ENCODE results near the gene IFI6.
"Not testable (repeated sequence)": the region's sequence is repeated elsewhere in the genome, so short reads cannot be mapped to it uniquely, and the experiment has no call there.

IFI6 gene

GRCh38 chr1:27650539-27651175 is 21.3 kb downstream of the IFI6 start:
- no peak for DNase-seq (ENCODE audit: low spot score)

GRCh38 chr1:27650171-27650538 is 21.8 kb downstream of the IFI6 start:
- DNase-seq (ENCODE audit: low spot score): no peak

GRCh38 chr1:27649306-27649635 is 22.7 kb downstream of the IFI6 start:
- no peak for DNase-seq (ENCODE audit: low spot score)

GRCh38 chr1:27648602-27649305 is 23.2 kb downstream of the IFI6 start:
- no peak for DNase-seq (ENCODE audit: low spot score)

- no peak for DNase-seq (ENCODE audit: low spot score)
These were observed 24.7 kb downstream of the IFI6 start for GRCh38 chr1:27647328-27647727.

DNA sequence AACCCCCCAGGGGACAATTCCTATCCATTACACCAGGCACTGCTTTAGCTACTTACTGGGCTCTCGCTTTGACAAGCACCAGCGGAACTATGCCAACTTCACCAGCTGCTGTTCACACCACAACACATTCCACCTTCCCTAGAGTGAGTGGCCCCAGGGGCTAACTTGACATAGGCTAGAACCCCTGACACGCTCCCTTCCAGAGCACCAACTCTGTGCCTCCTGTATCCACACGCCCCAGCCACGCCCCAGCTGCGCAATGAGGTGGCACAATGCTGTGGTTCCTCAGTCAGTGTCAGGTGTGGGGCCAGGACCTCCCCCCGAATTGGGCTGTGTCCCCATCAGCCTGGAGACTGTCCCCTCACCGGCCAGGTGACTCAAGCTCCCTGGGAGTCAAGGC is 25.3 kb downstream of the IFI6 start:
- no peak for DNase-seq (ENCODE audit: low spot score)

- DNase-seq (ENCODE audit: low spot score): no peak
These were observed 26.9 kb downstream of the IFI6 start for GRCh38 chr1:27645071-27645415.

- DNase-seq (ENCODE audit: low spot score): no peak
These were observed 27.5 kb downstream of the IFI6 start for GRCh38 chr1:27644369-27645070.

GRCh38 chr1:27643600-27644368 is 28.2 kb downstream of the IFI6 start:
- peak; percentile 84 for DNase-seq (ENCODE audit: low spot score)

DNA sequence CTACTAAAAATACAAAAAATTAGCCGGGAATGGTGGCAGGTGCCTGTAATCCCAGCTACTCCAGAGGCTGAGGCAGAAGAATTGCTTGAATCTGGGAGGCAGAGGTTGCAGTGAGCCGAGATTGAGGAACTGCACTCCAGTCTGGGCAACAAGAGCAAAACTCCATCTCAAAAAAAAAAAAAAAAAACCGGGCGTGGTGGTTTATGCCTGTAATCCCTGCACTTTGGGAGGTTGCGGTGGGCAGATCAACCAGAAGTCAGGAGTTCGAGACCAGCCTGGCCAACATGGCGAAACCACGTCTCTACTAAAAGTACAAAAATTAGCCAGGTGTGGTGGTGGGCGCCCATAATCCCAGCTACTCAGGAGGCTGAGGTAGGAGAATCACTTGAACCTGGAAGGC is 31.5 kb downstream of the IFI6 start:
- not testable (repeated sequence) for DNase-seq (ENCODE audit: low spot score)

DNA sequence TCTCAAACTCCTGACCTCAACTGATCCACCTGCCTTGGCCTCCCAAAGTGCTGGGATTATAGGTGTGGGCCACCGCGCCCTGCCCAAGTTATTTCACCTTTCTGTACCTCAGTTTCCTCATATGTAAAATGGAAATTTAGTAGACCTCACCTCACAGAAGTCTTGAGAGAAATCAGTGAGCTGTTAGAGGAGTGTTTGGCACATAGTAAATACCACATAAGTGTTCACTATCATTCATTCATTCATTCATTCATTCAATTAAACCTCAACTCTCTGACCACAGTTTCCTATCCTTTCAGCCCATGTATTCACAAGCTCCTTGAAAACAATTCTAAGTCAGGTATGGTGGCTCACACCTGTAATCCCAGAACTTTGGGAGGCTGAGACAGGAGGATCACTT is 33.2 kb downstream of the IFI6 start:
- DNase-seq (ENCODE audit: low spot score): no peak

GRCh38 chr1:27638047-27638734 is 33.8 kb downstream of the IFI6 start:
- no peak for DNase-seq (ENCODE audit: low spot score)

DNA sequence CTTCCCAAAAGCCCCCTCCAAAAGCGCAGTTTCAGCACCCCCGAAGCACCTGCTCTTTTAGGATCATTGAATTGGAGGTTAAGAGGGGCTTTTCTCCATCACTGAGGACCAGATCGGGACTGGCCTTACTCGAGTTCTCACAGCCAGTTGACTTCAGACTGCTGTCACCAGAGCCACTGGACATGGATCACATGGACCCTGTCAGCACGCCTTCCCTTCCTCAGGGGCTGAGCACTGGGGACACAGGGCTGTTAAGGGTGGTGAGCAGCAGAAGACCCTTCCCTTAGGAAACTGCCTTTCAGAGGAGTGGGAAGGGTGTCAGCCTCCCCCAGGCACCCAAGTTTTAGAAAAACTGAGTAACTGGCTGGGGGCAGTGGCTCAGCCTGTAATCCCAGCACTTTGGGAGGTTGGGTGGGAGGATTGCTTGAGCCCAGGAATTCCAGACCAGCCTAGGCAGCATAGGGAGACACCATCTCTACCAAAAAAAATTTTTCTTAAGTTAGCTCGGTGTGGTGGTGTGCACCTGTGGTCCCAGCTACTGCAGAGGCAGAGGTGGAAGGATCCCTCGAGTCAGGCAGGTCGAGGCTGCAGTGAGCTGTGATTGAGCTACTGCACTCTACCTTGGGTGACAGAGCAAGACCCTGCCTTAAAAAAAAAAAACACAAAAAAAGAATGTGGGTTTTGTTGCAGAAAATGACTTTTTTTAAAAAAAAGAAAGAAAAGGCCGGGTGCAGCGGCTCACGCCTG is 36.4 kb downstream of the IFI6 start:
- DNase-seq (ENCODE audit: low spot score): no peak

GRCh38 chr1:27634985-27635367 is 37.0 kb downstream of the IFI6 start, which contains the start of gene FGR:
Gene FGR, minus strand, starts transcription at chr1:27635185. Its CDS starts 11,269 bp downstream, at chr1:27623916.
- DNase-seq (ENCODE audit: low spot score): no peak

DNA sequence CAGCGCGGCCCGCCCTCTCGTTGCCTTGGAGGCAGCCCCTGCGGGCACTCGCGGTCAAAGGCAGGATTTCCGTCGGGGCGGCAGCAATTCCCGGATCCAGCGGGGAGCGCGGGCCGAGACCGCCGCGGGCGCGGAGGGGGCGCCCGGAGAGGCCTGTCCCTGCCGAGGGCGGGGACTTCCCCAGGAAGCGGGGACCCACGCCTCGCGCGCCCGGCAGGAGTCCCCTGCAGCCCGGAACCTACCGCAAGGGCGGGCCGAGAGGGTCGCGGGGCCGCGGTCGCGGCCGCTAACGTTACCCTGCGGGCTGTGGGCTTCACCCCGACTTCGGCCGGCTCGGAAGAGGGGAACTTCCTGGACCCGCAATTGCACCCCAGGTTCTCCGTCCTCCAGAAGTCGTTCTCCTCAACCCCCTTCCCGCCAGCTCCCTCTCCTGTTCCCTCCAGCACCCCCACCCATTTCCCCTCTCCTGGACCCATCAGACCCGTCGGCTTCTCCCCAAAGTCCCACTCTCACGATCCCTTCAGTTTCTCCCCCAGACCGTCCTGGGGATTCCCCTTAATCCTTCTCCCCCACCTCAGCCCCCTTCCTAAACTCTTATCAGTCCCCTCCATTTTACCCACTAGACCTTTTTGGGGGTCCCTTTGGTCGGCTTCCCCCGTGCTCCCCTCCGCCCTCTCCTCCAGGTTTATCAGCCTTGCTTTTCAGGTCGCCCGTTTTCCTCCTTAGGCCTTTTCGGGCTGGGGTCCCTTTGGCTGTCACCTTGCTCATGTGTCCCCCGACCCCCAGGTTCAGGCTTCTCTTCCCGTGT is 37.6 kb downstream of the IFI6 start:
- DNase-seq (ENCODE audit: low spot score): peak; percentile 38

GRCh38 chr1:27633640-27634176 is 38.3 kb downstream of the IFI6 start:
- no peak for DNase-seq (ENCODE audit: low spot score)

DNA sequence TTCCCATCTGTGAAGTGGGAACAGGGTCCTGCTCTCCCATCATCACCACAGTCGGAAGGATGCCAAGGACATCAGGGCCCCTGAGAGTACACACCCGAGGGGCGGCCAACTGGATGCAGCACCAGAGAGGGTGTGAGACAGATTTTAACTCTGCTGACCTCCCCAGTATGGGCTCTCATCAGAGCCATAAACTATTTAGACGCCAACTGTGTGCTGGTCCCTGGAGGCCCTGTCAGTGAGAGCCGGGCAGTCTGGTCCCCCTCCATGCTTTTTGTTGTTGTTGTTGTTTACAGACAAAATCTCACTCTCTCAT is 38.7 kb downstream of the IFI6 start:
- peak; percentile 36 for DNase-seq (ENCODE audit: low spot score)

- DNase-seq (ENCODE audit: low spot score): peak; percentile 80
These were observed 39.4 kb downstream of the IFI6 start for GRCh38 chr1:27632387-27633297.

DNA sequence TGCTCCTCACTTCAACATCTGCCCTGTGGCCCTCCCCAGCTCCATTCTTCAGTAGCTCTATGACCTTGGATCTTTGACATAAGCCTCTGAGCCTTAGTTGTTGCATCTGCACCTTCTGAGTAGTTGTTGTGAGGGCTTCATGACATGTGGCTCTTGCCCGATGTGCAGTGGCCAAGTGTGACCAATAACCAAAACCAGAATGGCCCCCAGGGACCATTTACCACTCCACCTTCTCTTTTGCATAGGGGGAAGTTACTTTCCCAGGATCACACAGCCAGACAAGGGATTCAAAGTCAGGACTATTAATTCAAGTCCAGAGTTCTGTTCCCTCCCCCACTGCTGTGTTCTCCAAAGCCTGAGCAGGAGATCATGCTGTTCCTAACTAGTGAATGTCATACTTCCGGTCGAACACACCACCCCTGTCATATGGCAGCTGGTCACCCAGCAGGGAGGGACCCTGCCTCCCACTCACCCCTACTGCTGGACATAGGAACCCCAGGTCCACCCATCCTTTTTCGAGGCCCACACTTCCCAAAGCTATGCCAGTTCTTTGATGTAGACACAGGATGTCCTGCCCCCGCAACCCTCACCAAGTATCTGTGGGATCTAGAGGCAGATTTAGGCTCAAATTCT is 41.0 kb downstream of the IFI6 start:
- peak; percentile 61 for DNase-seq (ENCODE audit: low spot score)
